ENCODE measurements around the gene PNPLA6. TPM values are rescaled to one million over a fixed set of nuclear protein-coding genes. Genes with fewer than 3 reads are reported as not detected.

PNPLA6 gene
- polyA plus RNA-seq, 1 donor (not counting 4 experiments of a cell fraction or from before 2014, with no cell fraction given) = 22.4 TPM

DNA sequence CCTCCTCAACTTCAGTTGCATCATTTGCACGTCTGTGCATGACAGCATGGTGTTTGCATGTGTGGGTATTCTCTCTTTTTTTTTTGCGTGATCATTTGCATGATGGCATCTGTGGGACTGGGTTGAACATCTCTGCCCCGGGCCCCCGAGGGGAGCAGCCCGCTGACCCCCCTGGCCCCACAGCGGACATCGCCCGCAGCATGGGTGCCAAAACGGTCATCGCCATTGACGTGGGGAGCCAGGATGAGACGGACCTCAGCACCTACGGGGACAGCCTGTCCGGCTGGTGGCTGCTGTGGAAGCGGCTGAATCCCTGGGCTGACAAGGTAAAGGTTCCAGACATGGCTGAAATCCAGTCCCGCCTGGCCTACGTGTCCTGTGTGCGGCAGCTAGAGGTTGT is 23.1 kb downstream of the PNPLA6 start:
- FAIRE-seq = no peak
- no peaks in the 10 kb centered on the region for H3K9me3 ChIP-seq (ENCODE audit: control insufficient read depth, low read depth, low read length)
- DNase-seq (ENCODE audit: low read depth, low spot score) = no peak
- peaks cover 14 to 33% of the 10 kb centered on the region in 2 experiments for H3K36me3 ChIP-seq (ENCODE audit: control insufficient read depth in 2 of 2, extremely low read depth in 1 of 2, insufficient read depth in 2 of 2, low read length in 2 of 2)
- no peak overlapping the region for H2AFZ ChIP-seq (ENCODE audit: control insufficient read depth, low read length)
- no peaks in the 10 kb centered on the region for H3K4me1 ChIP-seq (ENCODE audit: control insufficient read depth, extremely low read depth, insufficient read depth, low read length)
- H3K9ac ChIP-seq (ENCODE audit: control insufficient read depth, extremely low read depth, insufficient read depth, low read length) = no peak overlapping the region
- H4K20me1 ChIP-seq (ENCODE audit: control insufficient read depth, extremely low read depth, insufficient read depth, low read length) = no peaks in the 10 kb centered on the region
- H3K4me2 ChIP-seq (ENCODE audit: control insufficient read depth, extremely low read depth, insufficient read depth, low read depth, low read length) = no peak overlapping the region
- no peaks in the 10 kb centered on the region for H3K79me2 ChIP-seq (ENCODE audit: control insufficient read depth, insufficient read depth, low read length)
- H3K4me3 ChIP-seq (ENCODE audit: control insufficient read depth in 2 of 3, extremely low read depth in 1 of 3, insufficient read depth in 2 of 3, low read depth in 1 of 3, low read length in 3 of 3) = no peak overlapping the region
- H3K27ac ChIP-seq (ENCODE audit: control insufficient read depth, insufficient read depth, low read length) = no peak overlapping the region
- no peaks in the 10 kb centered on the region for H3K9me1 ChIP-seq (ENCODE audit: control insufficient read depth, extremely low read depth, insufficient read depth, low read length)
- H3K27me3 ChIP-seq (ENCODE audit: control insufficient read depth, extremely low read depth, insufficient read depth, low read length) = no peaks in the 10 kb centered on the region
- TF ChIP-seq, protein P1, sequence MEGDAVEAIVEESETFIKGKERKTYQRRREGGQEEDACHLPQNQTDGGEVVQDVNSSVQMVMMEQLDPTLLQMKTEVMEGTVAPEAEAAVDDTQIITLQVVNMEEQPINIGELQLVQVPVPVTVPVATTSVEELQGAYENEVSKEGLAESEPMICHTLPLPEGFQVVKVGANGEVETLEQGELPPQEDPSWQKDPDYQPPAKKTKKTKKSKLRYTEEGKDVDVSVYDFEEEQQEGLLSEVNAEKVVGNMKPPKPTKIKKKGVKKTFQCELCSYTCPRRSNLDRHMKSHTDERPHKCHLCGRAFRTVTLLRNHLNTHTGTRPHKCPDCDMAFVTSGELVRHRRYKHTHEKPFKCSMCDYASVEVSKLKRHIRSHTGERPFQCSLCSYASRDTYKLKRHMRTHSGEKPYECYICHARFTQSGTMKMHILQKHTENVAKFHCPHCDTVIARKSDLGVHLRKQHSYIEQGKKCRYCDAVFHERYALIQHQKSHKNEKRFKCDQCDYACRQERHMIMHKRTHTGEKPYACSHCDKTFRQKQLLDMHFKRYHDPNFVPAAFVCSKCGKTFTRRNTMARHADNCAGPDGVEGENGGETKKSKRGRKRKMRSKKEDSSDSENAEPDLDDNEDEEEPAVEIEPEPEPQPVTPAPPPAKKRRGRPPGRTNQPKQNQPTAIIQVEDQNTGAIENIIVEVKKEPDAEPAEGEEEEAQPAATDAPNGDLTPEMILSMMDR (optimal IDR thresholded peaks at IDR 0.05 in 1 of 3, IDR thresholded peaks at IDR 0.05 in 1 of 3, conservative IDR thresholded peaks at IDR 0.05 in 1 of 3; ENCODE audit: extremely low read depth in 1 of 3, insufficient read depth in 2 of 3, low read length in 3 of 3) = no peak
- TF ChIP-seq EZH2 (IDR thresholded peaks at IDR 0.05; ENCODE audit: low read length) = no peak
- dilution Hi-C loops (cut with MboI; ENCODE audit: extremely low pct_ligation_motif_present, low sequenced_read_pairs) = no loop called here

DNA sequence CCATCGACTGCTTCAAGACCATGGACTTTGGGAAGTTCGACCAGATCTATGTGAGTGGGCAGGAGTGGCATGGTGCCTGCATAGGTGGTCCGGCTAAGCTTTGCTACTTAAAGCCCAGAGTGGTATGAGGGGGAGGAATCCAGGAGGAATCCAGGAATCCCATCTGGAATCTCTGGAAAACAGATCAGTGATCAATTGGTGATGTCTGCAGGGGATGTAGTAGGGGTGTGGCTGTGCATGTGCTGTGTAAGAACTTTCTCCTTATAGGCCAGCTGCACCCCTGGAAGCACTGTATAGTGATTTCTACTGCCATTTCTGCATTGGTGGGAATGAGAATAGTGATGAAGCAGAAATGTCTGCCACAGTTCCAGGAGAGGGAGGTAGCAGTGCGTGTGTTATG is 23.6 kb downstream of the PNPLA6 start:
- H3K4me2 ChIP-seq (ENCODE audit: control insufficient read depth, extremely low read depth, insufficient read depth, low read depth, low read length) = no peak overlapping the region
- H4K20me1 ChIP-seq (ENCODE audit: control insufficient read depth, extremely low read depth, insufficient read depth, low read length) = no peaks in the 10 kb centered on the region
- DNase-seq (ENCODE audit: low read depth, low spot score) (no peak), FAIRE-seq (no peak)
- H3K9me1 ChIP-seq (ENCODE audit: control insufficient read depth, extremely low read depth, insufficient read depth, low read length) = no peaks in the 10 kb centered on the region
- H3K79me2 ChIP-seq (ENCODE audit: control insufficient read depth, insufficient read depth, low read length) = no peaks in the 10 kb centered on the region
- H3K36me3 ChIP-seq (ENCODE audit: control insufficient read depth in 2 of 2, extremely low read depth in 1 of 2, insufficient read depth in 2 of 2, low read length in 2 of 2) = peaks cover 14 to 33% of the 10 kb centered on the region in 2 experiments
- no peak overlapping the region for H3K4me3 ChIP-seq (ENCODE audit: control insufficient read depth in 2 of 3, extremely low read depth in 1 of 3, insufficient read depth in 2 of 3, low read depth in 1 of 3, low read length in 3 of 3)
- no peak overlapping the region for H2AFZ ChIP-seq (ENCODE audit: control insufficient read depth, low read length)
- H3K4me1 ChIP-seq (ENCODE audit: control insufficient read depth, extremely low read depth, insufficient read depth, low read length) = no peaks in the 10 kb centered on the region
- H3K27me3 ChIP-seq (ENCODE audit: control insufficient read depth, extremely low read depth, insufficient read depth, low read length) = no peaks in the 10 kb centered on the region
- TF ChIP-seq, protein P1 (optimal IDR thresholded peaks at IDR 0.05 in 1 of 3, IDR thresholded peaks at IDR 0.05 in 1 of 3, conservative IDR thresholded peaks at IDR 0.05 in 1 of 3; ENCODE audit: extremely low read depth in 1 of 3, insufficient read depth in 2 of 3, low read length in 3 of 3) = no peak
- TF ChIP-seq EZH2 (IDR thresholded peaks at IDR 0.05; ENCODE audit: low read length) = no peak
- H3K27ac ChIP-seq (ENCODE audit: control insufficient read depth, insufficient read depth, low read length) = no peak overlapping the region
- H3K9me3 ChIP-seq (ENCODE audit: control insufficient read depth, low read depth, low read length) = no peaks in the 10 kb centered on the region
- no peak overlapping the region for H3K9ac ChIP-seq (ENCODE audit: control insufficient read depth, extremely low read depth, insufficient read depth, low read length)
- dilution Hi-C loops (cut with MboI; ENCODE audit: extremely low pct_ligation_motif_present, low sequenced_read_pairs) = no loop called here

Data from keratinocyte (primary cell).